ENCODE measurements around the gene RAMAC.
"Not testable (repeated sequence)": the region's sequence is repeated elsewhere in the genome, so short reads cannot be mapped to it uniquely, and the experiment has no call there.

The RAMAC gene

DNA sequence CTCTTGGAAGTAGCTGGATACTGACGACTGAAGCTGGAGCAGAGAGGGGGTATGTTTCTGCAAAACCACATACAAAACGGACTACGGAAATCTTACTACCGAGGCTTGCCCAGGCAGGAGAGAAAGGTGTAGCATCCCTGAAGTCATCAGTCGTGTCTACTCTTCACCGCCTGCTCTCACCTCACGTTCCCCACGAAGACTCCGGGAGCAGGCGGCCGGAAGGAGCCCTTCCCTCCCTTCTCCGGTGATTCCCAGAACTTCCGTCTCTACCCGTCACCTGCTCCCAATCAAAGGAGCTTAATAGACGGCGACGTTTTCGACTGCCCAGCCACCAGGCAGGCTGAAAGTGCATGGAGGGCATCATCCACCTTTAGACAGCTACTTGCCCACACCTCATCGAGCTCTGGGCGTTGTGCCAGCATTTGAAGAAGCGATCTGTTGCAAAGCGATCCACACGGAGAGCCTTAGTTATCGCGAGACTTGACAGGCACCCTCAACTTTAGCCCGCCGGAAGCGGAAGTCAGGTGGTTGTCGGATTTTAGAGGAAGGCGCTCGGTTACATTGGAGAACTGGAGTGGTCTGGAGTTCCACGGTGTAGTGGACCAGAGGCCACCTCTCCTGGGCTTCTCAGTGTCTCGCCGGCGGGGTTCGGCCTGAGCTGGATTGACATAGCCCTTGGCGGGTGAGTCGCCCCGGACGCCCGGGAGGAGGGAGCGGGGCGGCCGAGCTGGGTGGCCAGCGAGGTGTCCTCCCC, at the start of gene RAMAC:
RAMAC (plus strand) TSS at position 523 of the 754 bp plus-strand sequence. CDS start 2,809 bp downstream, outside the sequence.
- DNase-seq (ENCODE audit: low read depth, low spot score) = peak; percentile 95

- no peak for DNase-seq (ENCODE audit: low read depth, low spot score)
Observed at GRCh38 chr15:82936966-82937711, 48.9 kb upstream of the RAMAC start.

- no peak for DNase-seq (ENCODE audit: low read depth, low spot score)
Observed at GRCh38 chr15:82937712-82938058, 48.3 kb upstream of the RAMAC start.

- not testable (repeated sequence) for DNase-seq (ENCODE audit: low read depth, low spot score)
Observed at GRCh38 chr15:82939678-82940077, 46.3 kb upstream of the RAMAC start.

DNA sequence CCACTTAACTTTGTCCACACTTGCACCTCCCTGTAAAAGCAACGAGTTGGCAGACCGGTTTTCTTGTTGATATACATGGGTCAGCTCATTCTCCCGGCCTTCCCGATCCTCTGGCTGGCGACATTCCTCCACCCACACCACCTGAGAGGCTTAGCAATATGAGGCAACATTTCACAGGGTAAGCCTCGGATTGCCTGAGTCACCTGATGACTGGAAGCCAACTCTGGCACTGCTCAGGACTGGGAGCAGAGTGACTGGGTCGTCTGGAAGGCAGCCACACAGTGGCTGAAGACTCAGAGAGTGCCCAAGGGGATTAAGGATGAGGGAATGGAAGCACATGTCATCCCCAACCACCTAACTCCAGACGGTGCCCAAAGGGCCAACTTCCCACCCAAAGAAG, 43.3 kb upstream of the RAMAC start:
- peak; percentile 41 for DNase-seq (ENCODE audit: low read depth, low spot score)

DNA sequence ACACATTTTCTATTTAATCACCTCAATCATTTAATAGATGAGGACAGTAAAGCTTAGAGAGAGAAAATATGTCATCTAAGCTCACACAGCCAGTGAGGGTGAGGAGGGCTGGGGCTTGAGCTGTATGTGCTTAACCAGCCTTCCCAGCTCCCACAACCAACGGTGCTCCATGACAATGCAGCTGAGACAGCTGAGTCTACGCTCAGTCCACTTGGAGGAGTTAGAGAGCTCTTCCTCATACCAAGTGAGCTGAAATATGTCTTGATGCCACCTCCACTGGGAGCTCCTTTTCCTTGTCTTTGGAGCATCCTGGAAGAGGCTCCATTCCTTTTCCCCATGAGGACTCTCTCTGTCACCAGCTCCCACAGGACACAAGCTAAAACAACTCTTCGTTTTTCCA, 42.8 kb upstream of the RAMAC start:
- DNase-seq (ENCODE audit: low read depth, low spot score) = no peak

GRCh38 chr15:82944056-82944455, 42.0 kb upstream of the RAMAC start:
- DNase-seq (ENCODE audit: low read depth, low spot score) = no peak

- DNase-seq (ENCODE audit: low read depth, low spot score) = no peak
Observed at GRCh38 chr15:82944821-82945220, 41.2 kb upstream of the RAMAC start.

DNA sequence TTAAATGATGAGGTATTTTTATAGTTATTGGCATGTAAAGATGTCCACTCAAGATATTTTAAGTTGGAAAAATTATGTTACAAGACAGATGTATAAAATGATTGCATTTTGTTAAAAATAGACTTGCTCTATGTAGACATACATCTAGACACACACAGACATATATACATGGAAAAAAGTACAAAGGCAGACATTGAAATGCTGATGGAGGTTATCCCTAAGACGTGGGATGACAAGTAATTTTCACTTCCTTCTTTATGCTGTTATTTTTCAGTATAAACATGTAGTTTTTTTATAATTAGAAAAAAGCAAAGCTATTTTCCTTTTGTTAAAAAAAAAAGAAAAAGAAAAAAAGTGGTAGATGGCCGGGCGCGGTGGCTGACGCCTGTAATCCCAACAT, 40.7 kb upstream of the RAMAC start:
- no peak for DNase-seq (ENCODE audit: low read depth, low spot score)

DNA sequence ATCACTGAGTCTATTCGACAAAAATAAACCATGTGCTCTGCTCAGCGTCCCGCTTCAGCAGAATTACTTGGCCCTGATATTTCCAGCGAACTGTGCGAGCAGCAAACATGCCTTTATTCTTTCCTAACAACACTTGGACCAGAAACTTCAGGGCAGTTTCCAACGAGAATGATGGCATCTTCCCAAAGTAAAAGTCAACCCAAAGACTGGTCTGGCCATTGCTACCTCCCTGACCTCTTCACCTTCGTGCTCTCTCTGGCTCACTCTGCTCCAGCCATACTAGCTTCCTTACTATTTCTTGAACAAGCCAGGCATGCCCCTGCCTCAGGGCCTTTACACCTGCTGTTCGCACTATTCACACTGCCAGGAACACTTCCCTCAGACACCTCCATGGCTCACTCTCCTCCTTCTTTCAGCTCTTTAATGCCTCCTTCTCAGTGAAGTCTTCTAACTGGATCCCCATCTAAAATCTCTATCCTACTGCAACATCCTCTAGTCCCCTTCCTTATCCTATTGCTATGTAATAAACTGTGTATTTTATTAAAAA, 39.8 kb upstream of the RAMAC start:
- DNase-seq (ENCODE audit: low read depth, low spot score) = no peak

DNA sequence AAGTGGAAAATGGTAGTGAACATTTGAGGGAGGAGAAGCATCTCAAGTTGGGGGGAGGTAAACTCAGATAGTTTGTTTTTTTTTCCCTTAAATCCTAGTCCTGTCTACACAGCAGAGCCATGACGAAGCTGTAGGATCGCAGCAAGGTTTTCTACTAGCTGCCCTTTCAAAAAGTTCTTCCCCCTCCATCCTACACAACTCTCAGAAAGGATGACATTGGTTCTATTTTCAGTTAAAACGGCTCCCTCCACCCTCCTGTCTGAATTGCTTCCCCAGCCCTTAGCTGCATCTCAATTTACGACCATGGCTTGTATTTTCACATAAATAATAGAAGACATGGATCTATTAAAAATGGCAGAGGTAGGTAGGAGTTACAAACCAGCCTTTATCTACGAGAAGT, 35.7 kb upstream of the RAMAC start:
- DNase-seq (ENCODE audit: low read depth, low spot score) = no peak

- no peak for DNase-seq (ENCODE audit: low read depth, low spot score)
Observed at GRCh38 chr15:82950746-82951370, 35.2 kb upstream of the RAMAC start.

GRCh38 chr15:82951472-82952157, 34.4 kb upstream of the RAMAC start:
- no peak for DNase-seq (ENCODE audit: low read depth, low spot score)

- DNase-seq (ENCODE audit: low read depth, low spot score) = peak; percentile 18
Observed at GRCh38 chr15:82952158-82953081, 33.6 kb upstream of the RAMAC start, which contains the start of gene HOMER2. Gene HOMER2 (minus strand): TSS chr15:82952720. CDS start chr15:82952535, 185 bp downstream.

GRCh38 chr15:82958638-82959037, 27.4 kb upstream of the RAMAC start:
- DNase-seq (ENCODE audit: low read depth, low spot score) = no peak

GRCh38 chr15:82959423-82959822, 26.6 kb upstream of the RAMAC start:
- no peak for DNase-seq (ENCODE audit: low read depth, low spot score)

GRCh38 chr15:82960766-82961165, 25.2 kb upstream of the RAMAC start:
- no peak for DNase-seq (ENCODE audit: low read depth, low spot score)

DNA sequence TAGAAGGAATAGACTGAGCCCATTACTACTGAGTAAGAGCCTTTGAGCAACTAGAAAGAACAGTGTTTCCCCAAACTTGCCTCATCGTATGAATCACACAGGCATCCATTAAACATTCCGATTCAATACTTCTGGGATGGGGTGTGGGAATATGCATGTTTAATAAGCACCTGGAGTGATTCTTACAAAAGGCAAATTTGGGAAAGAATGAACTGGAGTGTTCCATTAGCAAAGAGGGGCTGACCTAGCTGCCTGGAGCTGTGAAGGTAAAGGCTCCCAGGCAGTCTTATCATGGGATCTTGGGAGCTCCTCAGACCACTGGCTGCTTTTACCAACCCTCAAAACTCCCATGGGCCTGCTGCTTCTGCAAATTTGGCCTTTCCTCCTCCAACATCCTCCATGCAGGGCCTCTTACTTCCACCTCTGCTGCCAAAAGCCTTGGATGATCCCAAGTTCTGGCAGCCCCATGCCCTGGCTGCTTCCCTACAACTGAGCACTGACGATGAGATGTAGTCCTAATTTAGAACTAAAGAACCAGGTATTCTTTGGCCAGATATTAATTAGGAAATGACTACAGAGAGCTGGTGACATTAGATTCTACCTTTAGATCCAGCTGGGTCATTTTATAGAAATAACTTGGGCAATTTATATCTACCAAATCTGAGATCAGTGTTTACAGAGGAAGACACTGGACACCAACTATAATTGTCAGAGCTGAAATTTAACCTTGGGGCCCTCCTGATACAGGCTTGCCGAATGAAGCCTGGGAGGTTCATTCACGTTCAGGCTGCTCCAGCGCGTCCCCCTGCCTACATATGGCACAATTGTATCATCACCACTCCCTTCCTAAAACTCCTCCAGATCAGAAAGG, 22.3 kb upstream of the RAMAC start:
- DNase-seq (ENCODE audit: low read depth, low spot score) = no peak

DNA sequence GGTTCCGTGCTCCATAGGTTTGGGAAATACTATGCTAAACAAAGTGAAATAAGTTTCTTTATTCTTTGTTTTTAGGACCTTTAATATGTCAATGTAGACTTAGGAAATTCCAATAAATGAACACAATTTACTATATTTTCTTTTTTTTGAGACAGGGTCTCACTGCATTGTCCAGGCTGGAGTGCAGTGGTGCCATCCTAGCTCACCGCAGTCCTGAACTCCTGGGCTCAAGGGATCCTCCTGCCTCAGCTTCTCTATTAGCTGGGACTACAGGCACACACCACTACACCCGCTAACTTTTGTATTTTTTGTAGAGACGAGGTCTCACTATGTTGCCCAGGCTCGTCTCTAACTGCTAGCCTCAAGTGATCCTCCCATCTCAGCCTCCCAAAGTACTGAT, 21.1 kb upstream of the RAMAC start:
- no peak for DNase-seq (ENCODE audit: low read depth, low spot score)

DNA sequence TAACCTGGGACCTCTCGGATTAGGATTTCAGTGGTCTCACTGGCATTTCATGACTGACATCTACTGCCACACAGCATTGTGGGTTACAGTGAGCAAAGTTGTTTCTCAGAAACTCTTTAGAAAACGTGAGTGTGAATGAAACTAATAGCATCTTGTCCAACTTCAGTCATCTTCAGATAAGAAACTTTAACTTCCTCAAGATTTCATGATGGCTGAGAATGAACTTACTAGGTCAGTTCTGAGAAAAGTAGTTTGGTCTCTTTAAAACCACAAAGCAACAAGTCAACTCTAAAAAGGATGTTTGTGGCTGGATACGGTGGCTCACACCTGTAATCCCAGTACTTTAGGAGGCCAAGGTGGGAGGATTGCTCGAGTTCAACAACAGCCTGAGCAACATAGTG, 19.3 kb upstream of the RAMAC start:
- DNase-seq (ENCODE audit: low read depth, low spot score) = no peak
